SK-N-MC (cell line): ENCODE measurements around the gene PDSS2.

ENCODE experiments used
- EZH2 ChIP-seq: fragments of 200-600 bp; sonication (generic); IDR thresholded peaks from one replicate; pipeline ENCODE4 v1.6.1; 2017; ENCODE audit warnings: antibody characterized with exemption
- FOXP2 ChIP-seq: optimal IDR thresholded peaks from 2 replicates; pipeline ENCODE3; 2011; ENCODE audit warnings: mild to moderate bottlenecking, moderate library complexity; ENCODE audit not compliant: insufficient read depth; ENCODE audit errors: extremely low read length, control extremely low read depth
- POLR2AphosphoS5 ChIP-seq: IDR thresholded peaks from 2 replicates; pipeline ENCODE4 v1.6.1; 2012; ENCODE audit warnings: mild to moderate bottlenecking, low read depth, low read length, borderline replicate concordance

DNA sequence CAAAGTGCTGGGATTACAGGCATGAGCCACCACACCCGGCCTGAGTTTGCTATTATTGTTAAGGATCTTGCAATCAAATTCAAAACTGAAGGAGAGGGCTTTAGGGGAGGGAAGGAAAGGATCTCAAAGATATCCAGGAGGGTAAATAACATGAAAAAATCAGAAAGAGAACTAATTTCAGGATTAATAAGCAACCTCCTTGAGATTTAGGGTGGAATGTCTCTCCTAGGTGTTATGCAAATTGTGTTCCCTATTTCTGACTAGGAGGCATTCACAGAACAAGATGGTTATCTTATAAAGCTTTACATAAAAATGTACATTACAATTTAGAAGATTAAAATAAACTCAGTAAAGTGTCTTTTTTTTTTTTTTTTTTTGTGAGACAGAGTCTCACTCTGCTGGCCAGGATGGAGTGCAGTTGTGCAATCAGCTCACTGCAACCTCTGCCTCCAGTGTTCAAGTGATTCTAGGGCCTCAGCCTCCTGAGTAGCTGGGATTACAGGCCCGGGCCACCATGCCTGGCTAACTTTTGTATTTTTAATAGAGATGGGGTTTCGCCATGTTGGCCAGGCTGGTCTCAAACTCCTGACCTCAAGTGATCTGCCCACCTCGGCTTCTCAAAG is 252.0 kb downstream of the PDSS2 start:
- no peak for TF ChIP-seq EZH2
- TF ChIP-seq POLR2AphosphoS5 = no peak
- no peak for TF ChIP-seq FOXP2
